Loucy (cell line): ENCODE measurements around the gene GIMAP5.

Experiments
- EZH2phosphoT487 ChIP-seq: fragments of 200-600 bp; IDR thresholded peaks from 2 replicates; pipeline ENCODE4 v1.6.1; 2018; ENCODE audit warnings: antibody characterized with exemption, mild to moderate bottlenecking, moderate library complexity, borderline replicate concordance
- TF ChIP-seq, protein P1 (sequence below): fragments of 200-600 bp; sonication (generic); conservative IDR thresholded peaks from 2 replicates; pipeline ENCODE4 v1.5.1; 2014; ENCODE audit warnings: mild to moderate bottlenecking, antibody characterized with exemption, low read length

DNA sequence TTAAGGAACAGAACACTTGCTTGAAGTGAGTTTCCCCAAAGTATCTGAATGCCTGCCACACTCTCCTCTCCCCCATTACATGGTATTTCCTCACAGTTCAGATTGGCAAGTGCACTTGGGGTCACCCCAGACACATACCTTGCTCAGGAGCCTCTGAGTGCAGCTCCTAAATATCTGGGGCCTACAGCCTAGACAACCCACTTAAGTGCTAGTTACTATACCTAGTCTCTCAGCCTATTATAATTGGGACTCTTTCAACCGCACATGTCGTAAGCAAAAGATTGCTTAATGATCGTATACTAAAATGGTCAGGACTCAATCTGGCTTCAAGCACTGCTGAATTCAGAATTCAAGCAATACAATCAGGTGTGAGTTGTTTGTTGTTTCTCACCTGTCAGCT lies 43.1 kb downstream of the GIMAP5 start:
- TF ChIP-seq, protein P1, sequence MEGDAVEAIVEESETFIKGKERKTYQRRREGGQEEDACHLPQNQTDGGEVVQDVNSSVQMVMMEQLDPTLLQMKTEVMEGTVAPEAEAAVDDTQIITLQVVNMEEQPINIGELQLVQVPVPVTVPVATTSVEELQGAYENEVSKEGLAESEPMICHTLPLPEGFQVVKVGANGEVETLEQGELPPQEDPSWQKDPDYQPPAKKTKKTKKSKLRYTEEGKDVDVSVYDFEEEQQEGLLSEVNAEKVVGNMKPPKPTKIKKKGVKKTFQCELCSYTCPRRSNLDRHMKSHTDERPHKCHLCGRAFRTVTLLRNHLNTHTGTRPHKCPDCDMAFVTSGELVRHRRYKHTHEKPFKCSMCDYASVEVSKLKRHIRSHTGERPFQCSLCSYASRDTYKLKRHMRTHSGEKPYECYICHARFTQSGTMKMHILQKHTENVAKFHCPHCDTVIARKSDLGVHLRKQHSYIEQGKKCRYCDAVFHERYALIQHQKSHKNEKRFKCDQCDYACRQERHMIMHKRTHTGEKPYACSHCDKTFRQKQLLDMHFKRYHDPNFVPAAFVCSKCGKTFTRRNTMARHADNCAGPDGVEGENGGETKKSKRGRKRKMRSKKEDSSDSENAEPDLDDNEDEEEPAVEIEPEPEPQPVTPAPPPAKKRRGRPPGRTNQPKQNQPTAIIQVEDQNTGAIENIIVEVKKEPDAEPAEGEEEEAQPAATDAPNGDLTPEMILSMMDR = no peak
- TF ChIP-seq EZH2phosphoT487 = no peak
